ENCODE data around the gene CLEC4M.

CLEC4M gene

DNA sequence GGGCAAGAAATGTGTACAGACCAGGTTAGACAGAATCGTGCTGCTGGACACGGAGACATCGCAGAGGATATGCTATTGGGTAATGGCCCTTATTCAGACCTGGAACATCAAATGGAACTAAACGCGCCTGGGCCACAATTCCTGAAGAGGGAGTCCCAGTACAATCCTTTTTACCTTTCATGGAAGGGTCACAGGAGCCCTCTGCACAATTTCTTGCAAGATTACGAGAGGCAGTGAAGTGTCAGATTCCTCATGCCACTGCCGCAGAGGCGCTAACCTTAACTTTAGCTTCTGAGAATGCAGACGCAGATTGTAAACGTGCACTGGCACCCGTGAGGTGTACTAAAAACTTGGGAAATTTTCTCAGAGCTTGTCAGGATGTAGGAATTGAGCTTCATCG lies 18.1 kb downstream of the CLEC4M start:
- TF ChIP-seq, protein P1, sequence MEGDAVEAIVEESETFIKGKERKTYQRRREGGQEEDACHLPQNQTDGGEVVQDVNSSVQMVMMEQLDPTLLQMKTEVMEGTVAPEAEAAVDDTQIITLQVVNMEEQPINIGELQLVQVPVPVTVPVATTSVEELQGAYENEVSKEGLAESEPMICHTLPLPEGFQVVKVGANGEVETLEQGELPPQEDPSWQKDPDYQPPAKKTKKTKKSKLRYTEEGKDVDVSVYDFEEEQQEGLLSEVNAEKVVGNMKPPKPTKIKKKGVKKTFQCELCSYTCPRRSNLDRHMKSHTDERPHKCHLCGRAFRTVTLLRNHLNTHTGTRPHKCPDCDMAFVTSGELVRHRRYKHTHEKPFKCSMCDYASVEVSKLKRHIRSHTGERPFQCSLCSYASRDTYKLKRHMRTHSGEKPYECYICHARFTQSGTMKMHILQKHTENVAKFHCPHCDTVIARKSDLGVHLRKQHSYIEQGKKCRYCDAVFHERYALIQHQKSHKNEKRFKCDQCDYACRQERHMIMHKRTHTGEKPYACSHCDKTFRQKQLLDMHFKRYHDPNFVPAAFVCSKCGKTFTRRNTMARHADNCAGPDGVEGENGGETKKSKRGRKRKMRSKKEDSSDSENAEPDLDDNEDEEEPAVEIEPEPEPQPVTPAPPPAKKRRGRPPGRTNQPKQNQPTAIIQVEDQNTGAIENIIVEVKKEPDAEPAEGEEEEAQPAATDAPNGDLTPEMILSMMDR (IDR thresholded peaks at IDR 0.05; ENCODE audit: unreplicated experiment in 3 of 3) = no peak
- no peaks in the 10 kb centered on the region for H3K4me1 Mint-ChIP-seq
- H3K27ac Mint-ChIP-seq = no peak overlapping the region
- peaks cover 3% of the 10 kb centered on the region for H3K9me3 Mint-ChIP-seq
- no peaks in the 10 kb centered on the region for H3K36me3 Mint-ChIP-seq (ENCODE audit: low read depth)
- no peak overlapping the region for H3K4me3 Mint-ChIP-seq
- H3K27me3 Mint-ChIP-seq (ENCODE audit: low read depth) = peaks cover 69% of the 10 kb centered on the region

DNA sequence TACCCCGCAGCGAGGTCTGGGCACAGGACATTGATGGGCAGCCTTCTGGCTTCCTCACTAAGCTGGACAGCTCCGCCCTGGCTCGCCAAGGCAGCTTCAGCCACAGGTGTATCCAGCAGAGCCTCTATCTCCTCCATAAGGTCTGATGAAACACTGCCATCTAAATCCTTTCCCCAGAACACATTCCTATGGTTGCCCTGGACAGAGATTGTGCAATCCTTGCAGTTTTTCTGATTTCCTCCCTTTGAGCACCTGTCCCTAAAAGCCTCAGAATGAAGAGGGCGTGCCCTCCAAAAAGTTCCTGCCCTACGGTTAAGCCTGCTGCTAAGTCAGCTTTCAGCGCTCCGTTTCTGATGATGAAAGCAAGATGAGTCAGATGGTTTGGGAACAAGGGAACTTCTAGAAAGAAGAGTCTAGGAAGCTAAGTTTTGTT lies 21.0 kb downstream of the CLEC4M start:
- Mint-ChIP-seq H3K4me3 (no peak overlapping the region), H3K36me3 (ENCODE audit: low read depth) (no peaks in the 10 kb centered on the region), H3K9me3 (peaks cover 3% of the 10 kb centered on the region), H3K27ac (no peak overlapping the region), H3K27me3 (ENCODE audit: low read depth) (peaks cover 85% of the 10 kb centered on the region), H3K4me1 (no peaks in the 10 kb centered on the region)
- TF ChIP-seq, protein P1 (IDR thresholded peaks at IDR 0.05; ENCODE audit: unreplicated experiment in 3 of 3) = no peak

DNA sequence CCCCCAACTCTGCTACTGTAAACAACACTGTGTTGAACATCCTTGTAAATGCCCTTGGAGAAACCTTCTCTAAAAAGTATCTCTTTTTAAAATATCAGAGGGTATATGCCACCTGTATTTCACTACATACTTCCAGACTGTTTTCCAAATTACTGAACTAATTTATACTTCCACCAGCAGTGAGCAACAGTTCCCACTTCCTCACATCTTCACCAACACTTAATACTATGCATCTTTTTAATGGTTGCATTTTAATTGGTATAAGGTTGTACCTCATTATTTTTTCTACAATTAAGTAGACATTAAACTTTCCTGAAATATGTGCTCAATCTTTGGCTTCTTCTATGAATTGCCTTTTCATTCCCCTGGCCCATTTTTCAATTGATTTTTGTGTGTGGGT lies 21.8 kb downstream of the CLEC4M start:
- Mint-ChIP-seq H3K36me3 (ENCODE audit: low read depth) (no peaks in the 10 kb centered on the region), H3K4me3 (no peak overlapping the region), H3K9me3 (peaks cover 3% of the 10 kb centered on the region), H3K4me1 (no peaks in the 10 kb centered on the region), H3K27me3 (ENCODE audit: low read depth) (peaks cover 87% of the 10 kb centered on the region), H3K27ac (no peak overlapping the region)
- TF ChIP-seq, protein P1 (IDR thresholded peaks at IDR 0.05; ENCODE audit: unreplicated experiment in 3 of 3) = no peak

DNA sequence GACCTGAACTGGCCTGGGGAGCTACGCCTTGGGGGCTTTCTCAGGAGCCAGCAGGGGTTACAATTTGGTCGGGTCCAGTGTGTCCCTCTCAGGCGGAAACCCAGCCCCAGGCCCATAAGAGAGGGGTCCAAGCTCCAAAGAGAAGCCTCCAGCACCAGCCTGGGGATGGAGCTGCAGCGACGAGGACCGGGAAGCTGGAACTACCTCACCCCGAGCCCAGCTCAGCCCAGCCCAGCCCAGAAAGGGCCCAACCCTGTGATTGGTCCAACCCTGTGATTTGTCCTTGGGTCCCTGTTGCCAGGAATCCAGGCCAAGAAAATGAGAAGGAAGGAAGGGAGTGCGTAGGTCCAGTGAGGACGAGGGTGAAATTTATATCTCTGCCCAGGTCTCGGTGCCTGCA lies 24.1 kb downstream of the CLEC4M start:
- Mint-ChIP-seq H3K36me3 (ENCODE audit: low read depth) (no peaks in the 10 kb centered on the region), H3K4me1 (peaks cover 3% of the 10 kb centered on the region), H3K27ac (no peak overlapping the region), H3K9me3 (peaks cover 3% of the 10 kb centered on the region), H3K27me3 (ENCODE audit: low read depth) (peaks cover 95% of the 10 kb centered on the region), H3K4me3 (peak overlapping the region; percentile 11 to 68 (median 41))
- TF ChIP-seq, protein P1 (IDR thresholded peaks at IDR 0.05; ENCODE audit: unreplicated experiment in 3 of 3) = no peak

DNA sequence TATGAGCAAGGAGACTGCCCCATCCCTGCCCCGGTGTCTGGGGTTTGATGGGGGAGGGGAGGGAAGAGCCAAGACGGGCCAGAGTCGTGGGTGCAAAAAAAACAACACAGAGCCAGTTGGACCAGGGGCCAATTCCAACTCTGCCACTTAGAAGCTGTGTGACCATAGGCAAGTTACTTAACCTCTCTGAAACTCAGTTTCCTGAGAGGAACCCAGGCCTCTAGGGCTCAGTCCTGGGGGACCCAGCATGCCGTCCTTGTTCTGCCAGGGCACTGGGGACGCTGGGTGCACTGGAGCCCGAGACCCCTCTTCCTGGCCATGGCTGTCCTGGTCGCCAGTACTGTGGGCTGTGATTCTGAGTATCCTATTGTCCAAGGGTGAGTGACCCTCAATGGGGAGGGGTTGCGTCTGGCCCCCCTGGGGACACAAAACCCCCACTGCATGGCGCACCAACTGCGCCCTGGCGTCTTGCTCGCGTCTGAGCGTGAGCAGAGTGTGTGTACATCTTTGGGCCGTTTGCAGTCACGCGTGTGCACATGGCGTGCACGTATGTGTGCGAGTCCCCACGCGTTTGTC lies 24.6 kb downstream of the CLEC4M start:
- peaks cover 3% of the 10 kb centered on the region for H3K9me3 Mint-ChIP-seq
- H3K36me3 Mint-ChIP-seq (ENCODE audit: low read depth) = no peaks in the 10 kb centered on the region
- peaks cover 96% of the 10 kb centered on the region for H3K27me3 Mint-ChIP-seq (ENCODE audit: low read depth)
- TF ChIP-seq, protein P1 (IDR thresholded peaks at IDR 0.05; ENCODE audit: unreplicated experiment in 3 of 3) = no peak
- H3K4me1 Mint-ChIP-seq = peaks cover 8% of the 10 kb centered on the region
- H3K4me3 Mint-ChIP-seq = peak overlapping the region; percentile 11 to 68 (median 41)
- H3K27ac Mint-ChIP-seq = no peak overlapping the region
